ENCODE measurements around the gene ZBTB42. TPM values are rescaled to one million over a fixed set of nuclear protein-coding genes. Genes with fewer than 3 reads are reported as not detected.
A peak's percentile ranks its signal among the peaks of the same experiment; 100 is the strongest.

ZBTB42 gene
- total RNA-seq, 1 experiment from 2014 or later, result 6.1 TPM

GRCh38 chr14:104794099-104794498 lies 6.8 kb upstream of the ZBTB42 start:
- H4K20me1 ChIP-seq (ENCODE audit: control insufficient read depth, insufficient read depth, insufficient read length), result no peaks in the 10 kb centered on the region
- H3K27ac Mint-ChIP-seq, result no peak overlapping the region; a peak in 1 of 7 replicates
- no peak overlapping the region for H3T11ph ChIP-seq (ENCODE audit: low read length)
- H3K79me2 ChIP-seq (ENCODE audit: insufficient read depth, low read length), result no peaks in the 10 kb centered on the region; the same call in 1 of the 2 replicates
- no peak overlapping the region for H2BK5ac ChIP-seq (ENCODE audit: insufficient read length, low read length)
- no peak overlapping the region for H2BK20ac ChIP-seq (ENCODE audit: low read depth, low read length, poor library complexity, severe bottlenecking)
- H3K4me2 ChIP-seq (ENCODE audit: insufficient read depth, insufficient read length, low read length), result peak overlapping the region; percentile 58
- peak; percentile 79 for DNase-seq
- H4K5ac ChIP-seq (ENCODE audit: insufficient read length, low read depth, low read length), result no peak overlapping the region
- H2AFZ ChIP-seq (ENCODE audit: low read length), result no peak overlapping the region
- no peak overlapping the region for H3K23ac ChIP-seq (ENCODE audit: insufficient read length, low read depth, low read length)
- H3K4me1 Mint-ChIP-seq, result peaks cover 28 to 52% of the 10 kb centered on the region in 2 experiments
- peaks cover 3% of the 10 kb centered on the region for H3K79me1 ChIP-seq (ENCODE audit: insufficient read depth, low read depth, low read length, poor library complexity, severe bottlenecking)
- peak overlapping the region; percentile 75 to 89 for H3K4me3 Mint-ChIP-seq
- H3K27me3 ChIP-seq (ENCODE audit: insufficient read depth, low read length), result peaks cover 6% of the 10 kb centered on the region; the same call in 1 of the 2 replicates
- peaks cover 8% of the 10 kb centered on the region for H3K23me2 ChIP-seq (ENCODE audit: insufficient read length, low read depth, low read length, poor library complexity, severe bottlenecking)
- H3K4ac ChIP-seq (ENCODE audit: low read depth, low read length), result no peak overlapping the region
- H4K91ac ChIP-seq (ENCODE audit: insufficient read length, low read depth, low read length), result no peak overlapping the region
- H3K9me3 Mint-ChIP-seq, result no peaks in the 10 kb centered on the region; a peak in 1 of 5 replicates
- no peak overlapping the region for H3K56ac ChIP-seq (ENCODE audit: insufficient read length, low read depth, low read length)
- H3K4me1 ChIP-seq (ENCODE audit: insufficient read depth, low read length), result peaks cover 6% of the 10 kb centered on the region; the same call in 1 of the 2 replicates
- no peak overlapping the region for H2BK15ac ChIP-seq (ENCODE audit: low read depth, low read length)
- no peak overlapping the region for H3K14ac ChIP-seq (ENCODE audit: insufficient read depth, low read length)
- no peak overlapping the region for H4K8ac ChIP-seq (replicated peaks; ENCODE audit: insufficient read length, low read depth, low read length)
- H2AK5ac ChIP-seq (ENCODE audit: insufficient read length, low read length), result no peak overlapping the region
- H3K27me3 Mint-ChIP-seq (ENCODE audit: low read depth), result peaks cover 32% of the 10 kb centered on the region
- H3K9me3 ChIP-seq (ENCODE audit: control insufficient read depth, low read depth, low read length), result no peaks in the 10 kb centered on the region
- H3K27ac ChIP-seq (ENCODE audit: insufficient read length, low read depth, low read length), result no peak overlapping the region
- TF ChIP-seq, protein P1, sequence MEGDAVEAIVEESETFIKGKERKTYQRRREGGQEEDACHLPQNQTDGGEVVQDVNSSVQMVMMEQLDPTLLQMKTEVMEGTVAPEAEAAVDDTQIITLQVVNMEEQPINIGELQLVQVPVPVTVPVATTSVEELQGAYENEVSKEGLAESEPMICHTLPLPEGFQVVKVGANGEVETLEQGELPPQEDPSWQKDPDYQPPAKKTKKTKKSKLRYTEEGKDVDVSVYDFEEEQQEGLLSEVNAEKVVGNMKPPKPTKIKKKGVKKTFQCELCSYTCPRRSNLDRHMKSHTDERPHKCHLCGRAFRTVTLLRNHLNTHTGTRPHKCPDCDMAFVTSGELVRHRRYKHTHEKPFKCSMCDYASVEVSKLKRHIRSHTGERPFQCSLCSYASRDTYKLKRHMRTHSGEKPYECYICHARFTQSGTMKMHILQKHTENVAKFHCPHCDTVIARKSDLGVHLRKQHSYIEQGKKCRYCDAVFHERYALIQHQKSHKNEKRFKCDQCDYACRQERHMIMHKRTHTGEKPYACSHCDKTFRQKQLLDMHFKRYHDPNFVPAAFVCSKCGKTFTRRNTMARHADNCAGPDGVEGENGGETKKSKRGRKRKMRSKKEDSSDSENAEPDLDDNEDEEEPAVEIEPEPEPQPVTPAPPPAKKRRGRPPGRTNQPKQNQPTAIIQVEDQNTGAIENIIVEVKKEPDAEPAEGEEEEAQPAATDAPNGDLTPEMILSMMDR (conservative IDR thresholded peaks at IDR 0.05), result no peak
- no peak overlapping the region for H3K9ac ChIP-seq (ENCODE audit: extremely low read depth, insufficient read length, low read length)
- H3K18ac ChIP-seq (ENCODE audit: insufficient read length, low read depth, low read length), result no peak overlapping the region
- WGBS (ENCODE audit: extremely low coverage, insufficient read length, low lambda C conversion rate), result no CpG with 5 or more reads among the region's 15 CpGs
- peaks cover 6 to 19% (median 16%) of the 10 kb centered on the region in 3 experiments; a peak in 6 of 7 replicates for H3K36me3 Mint-ChIP-seq (ENCODE audit: insufficient read depth in 1 of 3, low read depth in 3 of 3)
- H2BK120ac ChIP-seq (ENCODE audit: low read depth, low read length, poor library complexity, severe bottlenecking), result no peak overlapping the region
- H2BK12ac ChIP-seq (ENCODE audit: insufficient read length, low read depth, low read length), result no peak overlapping the region
